GM19328 (cell line): ENCODE results near the gene TXNRD2.
"Not testable (repeated sequence)": the region's sequence is repeated elsewhere in the genome, so short reads cannot be mapped to it uniquely, and the experiment has no call there.

ENCODE experiments used
- ATAC-seq: cut with Tn5 transposase; IDR thresholded peaks from one replicate; pipeline ENCODE4 v1.9.1; 2021; ENCODE audit warnings: mild to moderate bottlenecking, moderate library complexity; ENCODE audit not compliant: unreplicated experiment

Gene TXNRD2

DNA sequence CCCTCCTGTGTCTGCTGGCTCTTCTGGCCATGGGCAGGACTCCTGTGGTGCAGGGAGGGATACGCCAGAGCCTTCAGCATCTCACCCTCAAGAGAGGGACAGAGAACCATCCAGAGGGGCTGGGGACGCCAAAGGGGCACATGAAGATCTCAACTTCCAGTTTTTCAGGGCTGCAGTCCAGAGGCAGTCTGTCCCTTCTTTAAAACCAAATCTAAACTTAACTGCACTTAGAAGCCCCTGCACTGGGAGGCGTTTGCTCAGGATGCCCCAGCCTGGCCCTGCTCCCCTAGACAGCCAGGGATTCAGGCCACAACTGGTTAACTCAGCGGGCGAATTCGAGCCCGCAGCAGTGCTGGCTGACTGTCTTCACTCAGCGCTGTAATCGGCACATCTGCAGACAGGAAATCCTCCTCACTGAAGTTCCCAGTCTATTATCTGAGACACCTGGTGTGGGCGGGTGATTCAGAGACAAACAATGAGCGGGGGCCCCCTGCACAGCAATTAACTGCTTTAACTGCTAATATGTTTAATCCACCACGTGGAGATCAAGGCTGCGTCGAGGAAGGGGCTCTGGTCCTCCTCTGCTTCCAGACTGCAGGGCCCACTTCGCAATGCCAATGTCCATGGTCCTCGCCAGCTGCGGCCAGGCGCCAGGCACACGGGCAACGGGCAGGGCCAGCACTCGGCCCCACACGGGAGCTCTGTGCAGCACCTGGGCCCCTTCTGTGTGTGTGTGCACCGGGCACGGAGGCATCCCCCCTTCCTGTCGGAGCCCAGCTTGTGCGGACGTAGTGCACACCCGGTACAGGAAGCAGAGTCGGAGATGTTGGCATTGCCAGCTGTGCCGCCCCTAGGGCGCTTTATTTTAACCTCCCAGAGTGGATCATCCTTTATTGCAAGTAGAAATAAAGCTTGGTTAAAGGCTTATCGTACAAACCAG, 50.0 kb downstream of the TXNRD2 start:
- no peak for ATAC-seq

- no peak for ATAC-seq
These were observed 50.9 kb downstream of the TXNRD2 start for GRCh38 chr22:19890502-19891316.

DNA sequence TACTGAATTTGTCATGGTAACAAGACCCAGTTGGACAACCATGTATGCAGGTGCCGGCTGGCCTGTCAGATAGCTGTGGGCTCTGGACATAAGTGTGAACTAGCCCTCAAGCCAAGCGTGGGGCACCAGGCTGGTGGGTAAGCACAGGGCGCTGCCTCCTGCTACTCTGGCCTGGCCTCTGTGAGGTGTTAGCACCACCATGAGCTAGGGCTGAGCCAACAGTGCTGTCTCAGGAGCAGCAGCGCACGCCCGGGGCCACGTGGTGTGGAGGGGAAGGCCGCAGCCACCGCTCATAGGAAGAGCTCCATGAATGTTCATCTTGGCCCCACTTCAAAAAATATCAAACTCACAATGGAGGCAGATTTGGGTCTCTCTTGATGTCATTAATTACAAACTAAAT, 51.7 kb downstream of the TXNRD2 start:
- ATAC-seq, result no peak

DNA sequence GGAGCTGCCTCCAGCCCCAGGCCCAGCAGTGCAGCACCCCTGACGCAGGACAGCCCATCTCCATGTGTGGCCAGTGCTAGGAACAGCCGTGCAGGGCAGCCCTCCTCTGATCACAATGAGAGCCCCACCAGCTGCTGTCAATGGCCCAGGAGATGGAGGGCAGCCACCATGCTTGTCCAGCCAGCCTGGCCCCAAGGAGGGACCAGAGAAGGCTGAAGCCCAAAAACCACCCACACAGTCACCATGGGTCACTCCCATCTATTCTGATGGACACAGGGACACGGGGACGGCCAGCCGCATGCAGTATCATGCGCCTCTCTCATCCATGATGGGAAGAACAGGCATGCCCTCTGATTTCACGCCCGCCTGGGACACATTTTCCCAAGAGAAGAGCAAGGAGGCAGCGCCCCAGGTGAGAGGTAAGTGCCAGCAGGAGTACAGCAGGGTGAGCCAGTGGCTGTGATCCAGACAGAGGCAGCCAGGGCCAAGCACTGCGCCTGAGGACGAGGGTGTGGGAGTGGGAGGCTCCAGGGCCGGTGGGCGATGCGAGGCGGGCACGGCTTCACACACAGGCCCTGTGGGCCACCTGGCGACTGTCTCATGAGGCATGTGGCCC, 53.4 kb downstream of the TXNRD2 start:
- no peak for ATAC-seq

DNA sequence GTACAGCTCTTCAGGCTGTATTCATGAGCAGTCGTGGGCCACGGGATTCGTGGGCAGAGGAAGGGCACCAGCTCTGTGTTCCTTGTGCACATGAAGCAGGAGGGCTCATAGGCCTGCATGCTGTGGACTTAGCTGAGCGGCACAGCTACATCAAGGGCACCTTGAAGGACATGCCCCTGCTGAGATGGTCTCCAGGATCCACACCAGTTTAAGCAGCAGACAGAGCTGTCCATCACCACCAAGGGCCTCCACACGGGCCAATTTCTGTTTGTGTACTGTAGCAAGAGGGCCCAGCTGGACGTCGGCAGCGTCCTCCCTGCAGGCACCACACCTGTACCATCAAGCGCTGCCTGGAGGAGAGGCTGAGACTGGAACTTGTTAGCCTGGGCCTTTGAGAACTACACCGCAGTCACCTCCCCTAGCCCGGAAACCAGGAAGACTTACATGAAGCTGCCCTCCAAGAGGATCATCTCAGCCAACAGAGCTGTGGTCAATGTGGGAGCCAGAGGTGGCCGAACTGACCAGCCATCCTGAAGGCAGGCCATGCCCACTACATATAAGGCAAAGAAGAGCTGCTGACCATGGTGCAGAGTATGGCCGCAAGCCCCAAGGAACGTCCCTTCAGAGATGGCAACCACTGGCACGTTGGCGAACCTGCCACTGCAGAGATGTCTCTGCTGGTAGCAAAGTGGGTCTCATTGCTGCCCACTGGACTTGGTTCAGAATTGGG, 54.2 kb downstream of the TXNRD2 start:
- no peak for ATAC-seq

GRCh38 chr22:19886605-19887255, 54.9 kb downstream of the TXNRD2 start:
- no peak for ATAC-seq

DNA sequence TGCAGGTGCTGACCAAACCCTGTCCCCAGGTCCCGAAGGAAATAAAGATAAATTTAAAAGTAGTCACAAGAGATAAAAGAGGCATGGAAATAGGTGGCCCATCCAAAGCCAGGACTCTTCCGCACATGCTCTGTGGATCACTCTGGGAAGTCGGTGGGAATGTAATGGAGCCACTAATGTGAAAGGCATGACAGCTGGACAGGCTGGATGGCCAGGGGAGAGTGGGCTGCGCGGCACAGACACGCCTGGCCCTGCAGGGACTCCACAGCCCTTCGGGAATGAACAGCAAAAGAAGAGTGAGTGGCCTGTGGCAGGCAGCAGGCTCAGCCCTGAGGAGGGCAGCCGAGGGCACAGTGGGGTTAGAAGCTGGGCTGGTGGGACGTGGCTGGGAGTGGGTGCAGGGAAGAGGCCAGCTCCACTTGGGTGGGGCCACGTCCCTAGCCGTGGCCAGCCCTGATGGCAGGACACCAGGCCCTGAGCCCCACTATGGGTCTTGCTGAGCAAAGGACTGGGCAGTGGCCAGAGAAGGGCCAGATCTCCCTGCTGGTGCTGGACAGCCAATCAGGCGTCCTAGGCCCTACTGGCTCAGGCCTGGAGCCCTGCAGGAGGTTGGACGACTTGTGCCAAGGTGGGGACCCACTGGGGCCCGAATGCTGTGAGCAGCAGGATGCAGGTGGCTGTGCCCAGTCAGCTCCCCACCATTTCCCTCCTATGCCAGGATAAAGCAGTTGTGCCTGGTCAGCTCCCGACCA, 55.6 kb downstream of the TXNRD2 start:
- ATAC-seq, result no peak

DNA sequence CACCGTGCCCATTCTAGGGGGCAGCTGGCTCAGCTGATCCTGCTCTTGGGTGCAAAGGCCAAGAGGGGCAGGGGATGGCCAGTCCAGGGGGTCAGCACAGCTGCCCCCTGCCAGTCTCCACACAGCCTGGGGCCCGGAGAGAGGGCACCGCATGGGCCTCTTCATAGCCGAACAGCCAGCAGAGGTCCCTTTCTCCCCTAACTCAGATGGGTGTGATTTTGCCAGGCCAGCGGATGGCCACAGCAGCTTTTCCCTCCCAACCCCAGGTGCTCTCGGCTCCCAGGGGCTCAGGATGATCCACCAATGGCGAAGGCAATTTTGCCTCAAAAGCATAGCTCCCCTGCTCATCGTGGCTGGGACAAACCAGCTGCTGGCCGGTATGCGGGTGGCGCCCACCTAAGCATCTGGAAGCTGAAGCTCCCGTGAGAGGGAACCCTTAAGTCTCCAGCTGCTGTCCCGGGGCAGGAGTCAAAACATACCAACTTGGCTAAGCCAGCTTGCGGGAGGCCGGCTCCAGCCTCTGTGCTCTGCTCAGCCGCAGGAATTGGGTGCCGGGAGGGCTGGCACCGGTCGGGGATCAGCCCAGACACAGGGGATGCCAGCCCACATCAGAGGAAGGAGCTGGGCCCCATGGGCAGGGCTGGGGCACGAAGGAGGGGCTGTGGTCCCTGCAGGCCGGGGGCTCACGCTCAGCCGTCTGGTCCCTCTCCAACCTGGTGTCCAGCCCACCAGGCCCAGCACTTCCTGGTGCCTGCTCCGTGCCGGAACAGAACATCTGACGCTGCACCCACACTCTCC, 56.5 kb downstream of the TXNRD2 start:
- ATAC-seq, result no peak

- no peak for ATAC-seq
These were observed 57.3 kb downstream of the TXNRD2 start for GRCh38 chr22:19884161-19884953.

- not testable (repeated sequence) for ATAC-seq
These were observed 58.2 kb downstream of the TXNRD2 start for GRCh38 chr22:19883446-19883845.

GRCh38 chr22:19882446-19883381, 58.9 kb downstream of the TXNRD2 start:
- ATAC-seq, result no peak

DNA sequence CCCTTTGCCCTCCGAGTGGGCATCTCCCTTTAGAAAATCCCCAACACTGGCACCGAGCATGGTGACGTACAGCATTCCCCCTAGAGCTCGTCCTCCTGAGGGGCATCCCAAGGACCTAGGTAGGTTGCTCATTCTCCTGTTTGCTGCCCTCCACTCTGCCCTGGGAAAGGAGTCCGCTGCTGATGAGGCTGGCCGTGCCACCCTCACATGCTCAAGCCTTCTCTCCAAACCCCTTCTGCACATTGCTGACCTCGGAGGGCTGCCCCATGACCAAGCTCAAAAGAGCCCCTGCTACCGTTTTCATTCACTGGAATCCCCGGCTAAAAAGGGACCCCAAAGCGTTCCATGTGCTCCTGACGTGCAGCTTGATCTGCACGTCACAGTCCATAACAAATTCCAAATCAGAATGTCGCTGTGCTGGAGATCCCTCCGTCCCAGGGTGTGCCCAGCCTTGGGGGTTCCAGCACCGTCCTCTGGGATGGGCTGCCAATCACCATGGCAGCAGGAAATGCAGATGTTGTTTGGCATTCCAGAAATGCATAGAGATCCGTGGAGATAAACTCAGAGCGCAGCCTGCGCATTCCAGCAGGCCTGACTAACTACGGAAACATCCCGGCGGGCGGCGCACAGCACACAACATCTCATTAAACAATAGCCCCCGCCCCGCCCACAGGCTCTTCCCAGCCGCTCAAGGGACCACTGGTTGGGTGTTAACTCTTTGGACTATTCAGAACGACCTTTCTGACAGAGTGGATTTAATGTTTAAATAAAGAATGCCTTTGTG, 60.6 kb downstream of the TXNRD2 start:
- ATAC-seq, result no peak

DNA sequence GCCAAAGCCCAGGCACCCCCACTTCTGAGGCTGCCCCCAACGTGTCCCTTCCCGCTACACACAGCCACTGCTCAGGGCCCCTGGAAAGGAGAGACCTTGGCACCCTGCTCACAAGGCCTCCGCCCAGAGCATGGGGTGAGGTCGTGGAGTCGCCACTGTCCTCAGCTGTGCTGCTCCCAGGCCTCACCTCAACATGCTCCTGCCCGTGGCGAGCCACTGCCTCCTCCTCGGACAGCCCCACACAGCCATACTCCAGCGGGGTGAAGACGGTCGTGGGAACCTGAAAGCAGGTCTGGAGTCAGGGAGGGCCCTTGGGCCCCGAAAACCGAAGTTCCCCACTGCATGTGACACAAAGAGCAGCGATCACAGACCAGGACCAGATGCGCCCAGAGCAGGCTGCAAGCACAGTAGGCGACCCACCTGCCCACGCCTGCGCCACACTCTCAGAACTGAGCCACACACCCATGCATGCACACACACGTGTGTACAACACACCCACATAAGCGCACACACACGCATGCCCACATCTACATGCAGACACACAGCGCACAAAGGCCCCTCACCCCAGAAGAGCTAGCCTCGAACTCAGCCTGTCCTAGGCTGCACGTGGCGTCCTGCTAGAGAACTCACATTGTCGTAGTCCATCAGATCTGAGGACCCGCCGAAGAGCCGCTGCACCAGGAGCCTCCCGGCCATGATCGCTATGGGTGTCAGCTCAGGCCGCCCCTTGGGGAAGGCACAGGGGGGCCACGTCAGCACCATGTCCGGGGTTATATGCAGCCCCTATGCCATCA, 61.4 kb downstream of the TXNRD2 start:
- ATAC-seq, result no peak

DNA sequence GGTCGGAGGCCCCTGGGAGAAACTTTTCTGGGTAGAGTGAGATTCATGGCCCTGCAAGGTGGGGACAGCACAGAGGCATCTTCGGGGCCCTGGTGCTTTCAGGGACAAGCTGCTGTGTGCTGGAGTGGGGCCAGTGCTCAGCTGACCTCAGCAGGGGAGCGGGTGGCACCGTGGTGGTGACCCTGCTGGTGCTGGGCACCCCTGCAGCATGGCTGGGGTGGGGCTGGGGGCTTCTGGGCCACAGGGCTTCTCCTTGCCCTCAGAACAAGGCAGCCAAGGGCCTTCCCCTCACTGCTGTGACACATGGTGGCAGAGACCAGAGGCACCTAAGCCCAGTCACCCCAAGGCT, 62.0 kb downstream of the TXNRD2 start:
- no peak for ATAC-seq

DNA sequence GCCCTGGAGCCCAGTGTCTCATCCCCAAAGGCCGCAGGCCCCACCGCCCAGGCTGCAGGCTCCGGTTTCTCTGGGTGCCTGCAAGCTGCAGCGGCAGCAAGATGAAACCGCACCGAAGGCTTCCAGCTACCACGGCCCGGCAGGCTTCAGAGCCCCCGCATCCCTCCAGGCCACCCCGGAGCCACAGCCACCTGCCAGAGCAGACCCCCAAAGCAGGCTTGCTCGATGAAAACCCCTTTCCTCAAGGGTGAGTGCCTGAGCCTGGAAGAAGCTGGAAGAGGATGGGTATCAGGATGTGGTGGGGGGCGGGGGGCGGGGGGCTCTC, 62.4 kb downstream of the TXNRD2 start:
- no peak for ATAC-seq
